Kidney (tissue), 14 donors: ENCODE data around the gene SPINK7. TPM values are rescaled to one million over a fixed set of nuclear protein-coding genes. Genes with fewer than 3 reads are reported as not detected.

Experiments
- DNase-seq, 5 donors: peaks; one replicate each; pipeline ENCODE4 v3.0.0-alpha.2; 2013 to 2020
- FAIRE-seq: peaks from 2 replicates; lab custom pipeline; 2012; peaks lifted over from hg19 to GRCh38; lab: Jason Lieb, UNC
- H3K27ac ChIP-seq, 2 donors: one replicate each; pipeline ENCODE4 v1.7.0; 2013; ENCODE audit warnings: low read depth in 2 of 2, low read length in 2 of 2, inconsistent platforms in 1 of 2
- H3K27me3 ChIP-seq: one replicate; pipeline ENCODE4 v1.7.1; 2013; ENCODE audit warnings: low read length, inconsistent platforms; ENCODE audit not compliant: control insufficient read depth, insufficient read depth
- H3K36me3 ChIP-seq, 3 donors: one replicate each; pipeline versions ENCODE4 v1.7.0 to v1.7.1; 2013; ENCODE audit warnings: low read length in 3 of 3, control low read depth in 1 of 3, inconsistent platforms in 1 of 3; ENCODE audit not compliant: insufficient read depth in 3 of 3, control insufficient read depth in 2 of 3
- H3K4me1 ChIP-seq, 3 donors: one replicate each; pipeline versions ENCODE4 v1.7.0 to v1.7.1; 2013; ENCODE audit warnings: low read length in 3 of 3, inconsistent platforms in 1 of 3, low read depth in 1 of 3; ENCODE audit not compliant: control insufficient read depth in 2 of 3, insufficient read depth in 2 of 3
- H3K4me3 ChIP-seq, 3 donors: one replicate each; pipeline versions ENCODE4 v1.7.0 to v1.8.1; 2013; ENCODE audit warnings: low read length in 3 of 3, control low read depth in 1 of 3, inconsistent platforms in 1 of 3
- H3K9ac ChIP-seq, 3 donors: one replicate each; pipeline versions ENCODE4 v1.7.0 to v1.7.1; 2013; ENCODE audit warnings: low read length in 3 of 3, control low read depth in 1 of 3, inconsistent platforms in 1 of 3
- H3K9me3 ChIP-seq, 3 donors: one replicate each; pipeline versions ENCODE4 v1.7.0 to v1.7.1; 2013; ENCODE audit warnings: low read length in 3 of 3, control low read depth in 1 of 3, inconsistent platforms in 1 of 3; ENCODE audit not compliant: control insufficient read depth in 2 of 3, insufficient read depth in 1 of 3
- intact Hi-C: fragments of 100-400 bp; cut with DNase I; formaldehyde crosslinking; loops from one replicate; pipeline ENCODE4 v1.11.1; 2022
- polyA plus RNA-seq: library from polyadenylated mRNA; stranded (reverse); fragments of 350-450 nt; fragmentation: Illumina TruSeq; extraction: RNeasy Lipid Tissue Mini Kit (QIAGEN cat#74804); gene quantifications from one replicate; pipeline ENCODE4 v1.2.3, GENCODE V29; 2014; ENCODE audit warnings: low read depth, low replicate concordance; ENCODE audit not compliant: insufficient read depth
- total RNA-seq: library from RNA; stranded (reverse); fragmentation: NEBNext Ultra II Directional; extraction: Animal tissue kit (Norgen Biotek cat#: 25700); gene quantifications from one replicate; pipeline ENCODE4 v1.2.1, GENCODE V29; 2021
- TF ChIP-seq, protein P1 (sequence below): IDR thresholded peaks from 3 replicates; pipeline ENCODE4 v1.5.1; 2012; ENCODE audit warnings: mild to moderate bottlenecking, moderate library complexity, borderline replicate concordance; ENCODE audit not compliant: insufficient read depth; ENCODE audit errors: extremely low read depth
- donor health status: control.
- donor health status: control.
- donor health status: control.
- donor health status: control.
- donor health status: control.
- donor health status: DM: yes; HTN: yes; CAD: no.
- donor health status: Normal renal cell carcinoma (clear cell type).

Gene SPINK7
- total and polyA plus RNA-seq, 2 donors from 2014 or later = 1.8 TPM; not detected in 1

DNA sequence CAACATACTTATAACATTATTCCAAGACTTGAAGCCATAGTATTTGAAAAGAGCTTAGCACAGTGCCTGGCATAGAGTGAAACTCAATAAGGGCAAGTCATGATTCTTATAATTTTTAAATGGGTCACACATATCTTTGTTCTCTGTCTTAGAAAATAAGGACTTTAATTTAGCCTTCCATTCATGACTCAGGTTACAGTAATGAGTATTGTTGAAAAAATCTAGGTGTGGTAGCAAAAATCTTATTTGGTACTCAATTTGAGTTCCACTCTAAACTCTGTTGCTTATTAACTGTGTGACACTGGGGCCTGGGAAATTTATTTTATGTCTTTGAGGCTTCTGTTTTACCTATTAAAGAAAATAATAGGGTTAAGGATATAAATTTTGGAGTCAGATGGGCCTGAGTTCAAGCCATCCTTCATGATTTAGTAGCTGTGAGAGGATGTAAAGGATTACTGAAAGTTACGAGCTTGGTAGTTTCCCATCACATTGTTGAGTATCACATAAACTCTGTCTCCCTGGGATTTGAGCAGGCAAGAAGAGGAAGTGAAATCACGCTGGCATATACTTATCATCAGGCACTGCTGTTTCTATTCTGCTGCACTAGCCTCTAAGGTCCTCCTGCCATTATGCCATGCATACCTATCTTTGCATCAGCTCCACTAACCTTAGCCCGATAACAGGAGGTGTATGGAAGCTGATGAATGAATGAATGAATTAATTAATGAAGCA, 24.6 kb downstream of the SPINK7 start:
- FAIRE-seq = no peak
- intact Hi-C loops = no loop called here
- H3K9me3 ChIP-seq = no peaks in the 10 kb centered on the region

DNA sequence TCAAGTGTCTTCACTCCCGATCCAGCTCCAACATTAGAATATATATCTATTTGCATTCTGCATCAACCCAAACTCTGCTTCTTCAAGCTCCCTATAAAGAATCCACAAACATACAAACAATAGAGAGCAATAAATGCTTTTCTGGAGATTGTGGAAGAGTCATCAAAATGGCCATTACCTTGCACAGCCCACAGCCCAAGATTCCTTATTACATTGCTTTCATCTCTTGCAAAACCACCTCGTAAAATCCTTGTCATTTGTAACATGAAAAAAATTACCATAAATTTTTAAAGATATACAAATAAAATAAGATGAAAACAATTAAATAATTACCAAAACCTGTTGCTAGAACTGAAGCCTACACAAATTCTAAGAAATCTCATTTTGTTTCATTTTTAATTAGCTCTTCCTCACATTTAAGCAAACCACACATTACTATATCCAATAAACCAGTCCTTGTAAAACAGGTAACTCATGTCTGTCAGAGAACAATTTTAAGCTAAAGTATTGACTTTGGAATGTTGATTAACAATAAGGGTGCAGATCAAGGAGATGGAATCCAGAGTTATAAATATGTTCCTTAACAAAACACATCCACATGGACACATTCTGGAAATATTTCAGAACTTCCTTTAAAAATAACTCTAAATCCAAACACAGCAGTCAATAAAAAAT, 30.3 kb downstream of the SPINK7 start:
- H3K4me1 ChIP-seq = no peaks in the 10 kb centered on the region
- H3K9ac ChIP-seq = no peak overlapping the region
- FAIRE-seq = no peak
- intact Hi-C loops = no loop called here
- no peak for DNase-seq
- H3K27ac ChIP-seq = no peak overlapping the region
- H3K36me3 ChIP-seq = no peaks in the 10 kb centered on the region
- no peaks in the 10 kb centered on the region for H3K9me3 ChIP-seq
- H3K4me3 ChIP-seq = no peak overlapping the region
- TF ChIP-seq, protein P1, sequence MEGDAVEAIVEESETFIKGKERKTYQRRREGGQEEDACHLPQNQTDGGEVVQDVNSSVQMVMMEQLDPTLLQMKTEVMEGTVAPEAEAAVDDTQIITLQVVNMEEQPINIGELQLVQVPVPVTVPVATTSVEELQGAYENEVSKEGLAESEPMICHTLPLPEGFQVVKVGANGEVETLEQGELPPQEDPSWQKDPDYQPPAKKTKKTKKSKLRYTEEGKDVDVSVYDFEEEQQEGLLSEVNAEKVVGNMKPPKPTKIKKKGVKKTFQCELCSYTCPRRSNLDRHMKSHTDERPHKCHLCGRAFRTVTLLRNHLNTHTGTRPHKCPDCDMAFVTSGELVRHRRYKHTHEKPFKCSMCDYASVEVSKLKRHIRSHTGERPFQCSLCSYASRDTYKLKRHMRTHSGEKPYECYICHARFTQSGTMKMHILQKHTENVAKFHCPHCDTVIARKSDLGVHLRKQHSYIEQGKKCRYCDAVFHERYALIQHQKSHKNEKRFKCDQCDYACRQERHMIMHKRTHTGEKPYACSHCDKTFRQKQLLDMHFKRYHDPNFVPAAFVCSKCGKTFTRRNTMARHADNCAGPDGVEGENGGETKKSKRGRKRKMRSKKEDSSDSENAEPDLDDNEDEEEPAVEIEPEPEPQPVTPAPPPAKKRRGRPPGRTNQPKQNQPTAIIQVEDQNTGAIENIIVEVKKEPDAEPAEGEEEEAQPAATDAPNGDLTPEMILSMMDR = no peak
- H3K27me3 ChIP-seq = no peaks in the 10 kb centered on the region

More for the DNA sequence above, 24.6 kb downstream of the SPINK7 start:
- TF ChIP-seq, protein P1 = no peak
- H3K27me3 ChIP-seq = no peaks in the 10 kb centered on the region
- H3K4me1 ChIP-seq = no peaks in the 10 kb centered on the region
- no peak overlapping the region for H3K9ac ChIP-seq
- no peak overlapping the region for H3K4me3 ChIP-seq
- H3K27ac ChIP-seq = no peak overlapping the region
- H3K36me3 ChIP-seq = no peaks in the 10 kb centered on the region
- DNase-seq = no peak

DNA sequence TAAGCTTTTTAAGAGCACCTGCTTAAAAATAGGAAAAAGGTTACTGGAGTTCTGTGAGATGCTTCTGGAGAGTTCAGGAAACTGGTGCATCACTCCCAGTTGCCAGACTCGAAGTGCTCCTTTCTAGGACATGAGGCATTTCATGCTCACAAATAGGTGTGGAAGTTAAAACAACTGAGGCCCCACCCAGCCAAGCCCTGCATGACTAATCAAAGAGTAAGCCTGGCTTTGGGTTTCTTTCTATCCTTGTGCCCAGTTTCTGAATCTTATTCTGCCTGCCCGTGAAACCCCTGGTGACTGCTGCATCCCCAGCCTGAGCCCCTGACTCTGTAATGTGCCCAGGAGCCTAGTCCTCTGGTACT, 30.8 kb downstream of the SPINK7 start:
- TF ChIP-seq, protein P1 = no peak
- Histone ChIP-seq H3K27me3 (no peaks in the 10 kb centered on the region), H3K9ac (no peak overlapping the region), H3K27ac (no peak overlapping the region), H3K4me3 (no peak overlapping the region), H3K4me1 (no peaks in the 10 kb centered on the region), H3K36me3 (no peaks in the 10 kb centered on the region), H3K9me3 (no peaks in the 10 kb centered on the region)
- intact Hi-C loops = no loop called here
- FAIRE-seq (no peak), DNase-seq (peak in 1 of 5 donors; percentile 15)
